ENCODE data around the gene ZNF276.
"Not testable (repeated sequence)": the region's sequence is repeated elsewhere in the genome, so short reads cannot be mapped to it uniquely, and the experiment has no call there.

ZNF276 gene

GRCh38 chr16:89720813-89721545 lies at the start of gene ZNF276, which contains the start of gene VPS9D1:
Gene ZNF276 (plus strand): TSS chr16:89721537. CDS start chr16:89721641, 104 bp downstream.
Gene VPS9D1 (minus strand): TSS chr16:89720898. CDS start chr16:89720861, 37 bp downstream.
- DNase-seq (ENCODE audit: low spot score), result peak; percentile 91

DNA sequence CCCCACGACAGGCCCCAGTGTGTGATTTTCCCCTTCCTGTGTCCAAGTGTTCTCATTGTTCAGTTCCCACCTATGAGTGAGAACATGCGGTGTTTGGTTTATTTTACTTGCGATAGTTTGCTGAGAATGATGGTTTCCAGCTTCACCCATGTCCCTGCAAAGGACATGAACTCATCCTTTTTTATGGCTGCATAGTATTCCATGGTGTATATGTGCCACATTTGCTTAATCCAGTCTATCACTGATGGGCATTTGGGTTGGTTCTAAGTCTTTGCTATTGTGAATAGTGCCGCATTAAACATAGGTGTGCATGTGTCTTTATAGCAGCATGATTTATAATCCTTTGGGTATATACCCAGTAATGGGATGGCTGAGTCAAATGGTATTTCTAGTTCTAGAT lies 49.8 kb upstream of the ZNF276 start:
- DNase-seq (ENCODE audit: low spot score), result not testable (repeated sequence)

GRCh38 chr16:89672177-89672941 lies 49.0 kb upstream of the ZNF276 start:
- no peak for DNase-seq (ENCODE audit: low spot score)

- DNase-seq (ENCODE audit: low spot score), result no peak
Observed at GRCh38 chr16:89678258-89678657, 43.1 kb upstream of the ZNF276 start.

DNA sequence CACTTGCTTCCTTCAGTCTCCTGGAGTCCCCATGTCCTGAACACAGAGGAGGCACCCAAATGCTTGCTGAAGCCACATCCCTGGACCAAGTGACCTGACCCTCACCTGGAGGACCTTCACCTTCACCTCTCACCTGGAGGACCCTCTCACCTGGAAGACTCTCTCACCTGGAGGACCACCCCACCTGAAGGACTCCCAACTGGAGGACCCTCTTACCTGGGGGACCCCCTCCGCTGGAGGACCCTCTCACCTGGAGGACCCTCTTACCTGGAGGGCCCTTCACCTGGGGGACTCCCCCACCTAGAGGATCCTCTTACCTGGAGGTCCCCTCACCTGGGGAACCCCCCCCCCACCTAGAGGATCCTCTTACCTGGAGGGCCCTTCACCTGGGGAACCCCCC lies 35.4 kb upstream of the ZNF276 start:
- DNase-seq (ENCODE audit: low spot score), result no peak

GRCh38 chr16:89686520-89687091 lies 34.7 kb upstream of the ZNF276 start, which contains the start of gene CDK10:
Gene CDK10 (plus strand): TSS chr16:89686689. CDS start chr16:89686711, 22 bp downstream.
- DNase-seq (ENCODE audit: low spot score), result peak; percentile 97

GRCh38 chr16:89687092-89687940 lies 34.0 kb upstream of the ZNF276 start:
- DNase-seq (ENCODE audit: low spot score), result no peak

GRCh38 chr16:89688395-89688794 lies 32.9 kb upstream of the ZNF276 start:
- no peak for DNase-seq (ENCODE audit: low spot score)

DNA sequence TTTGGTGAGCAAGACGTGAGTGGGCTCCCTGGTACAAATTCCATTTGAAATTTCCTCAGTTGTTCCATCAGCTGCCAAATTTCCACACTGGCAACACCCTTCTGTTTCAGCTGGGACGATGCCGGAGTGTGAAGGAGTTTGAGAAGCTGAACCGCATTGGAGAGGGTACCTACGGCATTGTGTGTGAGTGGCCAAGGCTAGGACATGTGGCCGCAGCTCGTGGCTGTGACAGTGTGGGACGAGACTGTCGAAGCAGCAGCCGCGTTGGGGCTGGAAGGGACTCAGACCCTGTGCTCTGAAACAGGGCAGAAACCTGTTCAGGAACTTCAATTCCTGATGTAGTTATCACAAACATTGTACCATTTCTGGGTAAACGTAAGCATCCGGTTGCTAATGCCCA lies 32.2 kb upstream of the ZNF276 start:
- no peak for DNase-seq (ENCODE audit: low spot score)

DNA sequence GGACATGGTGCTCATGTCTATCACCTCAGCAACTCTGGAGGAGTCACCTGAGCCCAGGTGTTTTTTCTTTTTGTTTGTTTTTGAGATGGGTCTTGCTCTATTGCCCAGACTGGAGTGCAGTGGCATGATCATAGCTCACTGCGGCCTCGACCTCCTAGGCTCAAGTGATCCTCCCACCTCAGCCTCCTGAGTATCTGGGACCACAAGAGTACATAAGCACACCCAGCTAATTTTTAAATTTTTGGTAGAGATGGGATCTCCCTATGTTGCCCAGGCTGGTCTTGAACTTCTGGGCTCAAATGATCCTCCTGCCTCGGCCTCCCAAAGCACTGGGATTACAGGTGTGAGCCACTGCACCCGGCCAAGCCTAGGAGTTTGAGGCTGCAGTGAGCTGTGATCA lies 31.7 kb upstream of the ZNF276 start:
- not testable (repeated sequence) for DNase-seq (ENCODE audit: low spot score)

- no peak for DNase-seq (ENCODE audit: low spot score)
Observed at GRCh38 chr16:89690392-89690901, 30.9 kb upstream of the ZNF276 start.

DNA sequence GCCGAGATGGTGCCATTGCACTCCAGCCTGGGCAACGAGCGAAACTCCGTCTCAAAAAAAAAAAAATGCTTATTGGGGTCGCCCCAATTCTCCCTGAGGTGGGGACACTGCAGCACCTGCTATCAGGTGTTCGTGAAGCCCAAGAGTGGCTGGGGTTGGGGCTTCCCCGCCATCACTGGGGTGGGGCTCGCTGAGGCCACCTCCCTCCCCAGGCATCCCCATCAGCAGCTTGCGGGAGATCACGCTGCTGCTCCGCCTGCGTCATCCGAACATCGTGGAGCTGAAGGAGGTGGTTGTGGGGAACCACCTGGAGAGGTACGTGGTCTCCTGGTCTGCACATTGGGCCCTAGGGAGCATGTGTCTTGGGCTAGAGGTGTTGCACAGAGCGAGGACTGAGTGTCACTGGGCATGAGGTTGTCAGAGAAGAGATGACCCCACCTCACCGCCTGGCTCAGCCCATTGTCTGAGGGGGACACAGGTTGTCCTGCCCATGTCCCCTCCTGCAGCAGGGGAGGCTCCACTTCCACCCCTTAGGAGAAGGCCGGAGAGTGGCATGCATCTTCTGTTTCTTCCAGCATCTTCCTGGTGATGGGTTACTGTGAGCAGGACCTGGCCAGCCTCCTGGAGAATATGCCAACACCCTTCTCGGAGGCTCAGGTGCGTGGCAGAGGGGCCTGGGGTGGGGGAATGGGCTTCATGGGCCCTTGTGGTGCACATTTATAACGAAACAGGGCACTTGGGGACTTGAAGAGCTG lies 29.9 kb upstream of the ZNF276 start:
- no peak for DNase-seq (ENCODE audit: low spot score)

DNA sequence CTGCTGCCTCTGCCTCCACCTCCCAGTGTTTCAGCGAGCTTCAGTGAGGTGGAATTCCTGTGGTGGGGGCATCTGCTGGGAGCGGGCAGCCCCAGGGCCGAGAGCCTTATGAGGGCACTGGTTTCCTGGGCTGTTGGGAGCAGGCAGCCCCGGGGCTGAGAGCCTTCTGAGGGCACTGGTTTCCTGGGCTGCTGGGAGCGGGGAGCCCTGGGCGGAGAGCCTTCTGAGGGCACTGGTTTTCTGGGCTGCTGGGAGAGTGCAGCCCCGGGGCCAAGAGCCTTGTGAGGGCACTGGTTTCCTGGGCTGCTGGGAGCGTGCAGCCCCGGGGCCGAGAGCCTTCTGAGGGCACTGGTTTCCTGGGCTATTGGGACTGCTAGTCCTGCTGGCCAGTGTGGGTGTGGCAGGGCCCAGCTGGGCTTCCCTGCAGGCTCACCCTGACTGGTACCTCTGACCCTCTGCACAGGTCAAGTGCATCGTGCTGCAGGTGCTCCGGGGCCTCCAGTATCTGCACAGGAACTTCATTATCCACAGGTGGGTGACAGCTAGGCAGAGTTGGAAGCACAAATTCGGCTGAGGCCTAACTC lies 29.3 kb upstream of the ZNF276 start:
- DNase-seq (ENCODE audit: low spot score), result no peak

DNA sequence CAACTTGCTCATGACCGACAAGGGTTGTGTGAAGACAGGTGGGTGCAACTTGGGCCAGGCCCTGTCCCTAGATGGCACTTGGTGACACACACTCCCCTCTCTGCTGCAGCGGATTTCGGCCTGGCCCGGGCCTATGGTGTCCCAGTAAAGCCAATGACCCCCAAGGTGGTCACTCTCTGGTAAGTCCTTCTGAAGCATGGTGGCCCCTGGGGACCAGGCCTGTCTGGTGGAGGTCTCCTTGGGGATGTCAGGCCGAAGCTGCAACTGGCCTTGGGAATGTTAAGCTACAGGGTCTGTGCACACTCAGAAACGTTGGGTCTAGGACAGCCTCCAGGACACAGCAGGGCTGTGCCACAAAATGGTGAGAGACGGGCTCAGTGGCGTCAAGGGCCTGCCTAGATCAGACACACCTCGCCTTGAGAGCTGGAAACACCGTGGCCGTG lies 28.0 kb upstream of the ZNF276 start:
- peak; percentile 50 for DNase-seq (ENCODE audit: low spot score)

- DNase-seq (ENCODE audit: low spot score), result peak; percentile 59
Observed at GRCh38 chr16:89693931-89694783, 27.2 kb upstream of the ZNF276 start.

DNA sequence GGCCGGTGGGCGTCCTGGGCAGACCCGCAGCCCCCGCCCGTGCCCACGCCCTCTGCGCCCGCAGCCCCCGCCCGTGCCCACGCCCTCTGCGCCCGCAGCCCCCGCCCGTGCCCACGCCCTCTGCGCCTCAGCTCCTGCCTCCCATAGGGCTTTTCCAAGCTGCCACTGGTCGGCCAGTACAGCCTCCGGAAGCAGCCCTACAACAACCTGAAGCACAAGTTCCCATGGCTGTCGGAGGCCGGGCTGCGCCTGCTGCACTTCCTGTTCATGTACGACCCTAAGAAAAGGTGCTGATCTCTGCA lies 26.6 kb upstream of the ZNF276 start:
- peak; percentile 57 for DNase-seq (ENCODE audit: low spot score)

DNA sequence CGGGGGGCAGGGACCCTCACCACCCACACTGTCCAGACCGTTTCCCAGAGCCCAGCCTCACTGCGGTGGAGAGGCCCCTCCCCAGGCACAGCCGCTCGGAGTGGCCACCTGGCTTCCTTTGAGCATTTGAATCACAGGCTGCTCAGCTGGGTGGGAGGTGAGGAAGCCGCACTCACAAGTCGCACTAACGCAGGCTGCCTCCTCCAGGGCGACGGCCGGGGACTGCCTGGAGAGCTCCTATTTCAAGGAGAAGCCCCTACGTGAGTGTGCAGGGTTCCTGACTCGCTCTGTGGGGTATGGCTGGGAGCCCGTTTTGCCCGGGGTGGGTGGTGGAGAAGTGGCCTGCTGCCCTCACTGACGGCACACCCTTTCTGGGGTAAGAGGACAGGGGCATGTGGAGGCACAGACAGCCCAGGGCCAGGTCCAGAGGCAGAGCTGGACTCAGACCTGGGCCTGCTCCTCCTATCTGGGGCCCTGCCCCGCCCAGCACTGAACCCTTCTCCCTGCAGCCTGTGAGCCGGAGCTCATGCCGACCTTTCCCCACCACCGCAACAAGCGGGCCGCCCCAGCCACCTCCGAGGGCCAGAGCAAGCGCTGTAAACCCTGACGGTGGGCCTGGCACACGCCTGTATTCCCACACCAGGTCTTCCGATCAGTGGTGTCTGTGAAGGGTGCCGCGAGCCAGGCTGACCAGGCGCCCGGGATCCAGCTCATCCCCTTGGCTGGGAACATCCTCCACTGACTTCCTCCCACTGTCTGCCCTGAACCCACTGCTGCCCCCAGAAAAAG lies 26.1 kb upstream of the ZNF276 start:
- peak; percentile 61 for DNase-seq (ENCODE audit: low spot score)

GRCh38 chr16:89695875-89696669 lies 25.3 kb upstream of the ZNF276 start:
- peak; percentile 60 for DNase-seq (ENCODE audit: low spot score)
